IPS-20b (cell line): ENCODE data around the gene PTGIS.
A peak's percentile ranks its signal among the peaks of the same experiment; 100 is the strongest.
"Not testable (repeated sequence)": the region's sequence is repeated elsewhere in the genome, so short reads cannot be mapped to it uniquely, and the experiment has no call there.

Experiments
- H3K27ac ChIP-seq: one replicate; pipeline ENCODE4 v1.5.1; 2013; ENCODE audit warnings: low read length
- H3K27me3 ChIP-seq: 2 replicates; pipeline ENCODE4 v1.6.1; 2013; ENCODE audit warnings: mild to moderate bottlenecking, low read length, inconsistent platforms; ENCODE audit not compliant: insufficient read depth
- H3K36me3 ChIP-seq: 2 replicates; pipeline ENCODE4 v1.6.1; 2013; ENCODE audit warnings: low read depth, mild to moderate bottlenecking, inconsistent platforms, low read length, moderate library complexity; ENCODE audit not compliant: insufficient read depth
- H3K4me1 ChIP-seq: 2 replicates; pipeline ENCODE4 v1.6.1; 2013; ENCODE audit warnings: mild to moderate bottlenecking, control low read depth, inconsistent platforms, low read length, moderate library complexity; ENCODE audit not compliant: insufficient read depth
- H3K4me3 ChIP-seq: 2 replicates; pipeline ENCODE4 v1.5.1; 2013; ENCODE audit warnings: mild to moderate bottlenecking, low read length, inconsistent platforms
- H3K9ac ChIP-seq: 2 replicates; pipeline ENCODE4 v1.6.1; 2013; ENCODE audit warnings: low read depth, mild to moderate bottlenecking, inconsistent platforms, low read length, moderate library complexity
- H3K9me3 ChIP-seq: 2 replicates; pipeline ENCODE4 v1.6.1; 2013; ENCODE audit warnings: mild to moderate bottlenecking, low read depth, low read length, inconsistent platforms; ENCODE audit not compliant: insufficient read depth

Gene PTGIS

DNA sequence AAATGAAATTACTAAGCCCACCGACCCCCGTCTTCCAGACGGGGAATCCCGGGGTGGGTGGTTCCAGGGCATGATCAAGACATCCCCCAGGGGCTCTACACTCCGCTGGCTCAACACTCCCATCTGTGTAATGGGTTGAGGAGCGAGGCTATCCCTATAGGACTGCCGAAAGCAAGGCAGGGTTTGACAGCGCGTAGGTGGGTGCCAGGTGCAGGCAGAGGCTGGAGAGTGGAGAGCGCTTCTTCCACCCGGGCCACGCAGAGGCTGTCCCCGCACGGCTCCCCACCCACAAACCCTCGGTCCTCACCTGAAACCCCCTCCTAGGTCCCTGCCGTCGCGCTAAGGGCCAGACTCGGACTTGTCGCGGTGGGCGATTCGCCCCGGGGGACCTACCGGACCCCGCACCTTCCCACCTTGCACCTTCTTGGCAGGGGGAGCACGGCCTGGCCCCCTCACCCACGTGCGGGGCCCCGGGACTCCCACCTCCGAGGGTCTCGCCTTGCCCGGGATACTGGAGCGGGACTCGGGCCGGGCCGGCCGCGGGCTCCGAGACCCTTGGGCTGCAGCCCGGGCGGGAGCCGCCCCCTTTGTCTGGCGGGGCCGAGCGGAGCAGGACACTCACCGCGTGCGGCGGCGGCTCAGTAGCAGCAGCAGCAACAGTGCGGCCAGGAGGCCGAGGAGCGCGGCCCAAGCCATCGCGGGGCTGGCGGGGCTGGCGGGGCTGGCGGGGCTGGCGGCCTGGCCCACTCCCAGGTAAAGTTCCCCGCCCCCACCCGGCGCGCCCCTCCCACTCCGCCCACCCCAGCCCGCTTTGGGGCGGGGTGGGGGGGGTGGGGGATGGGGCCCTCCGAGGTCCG lies at the start of gene PTGIS:
PTGIS (minus strand) TSS at position 717 of the 857 bp plus-strand sequence; CDS start at position 696, 21 bp downstream.
- Histone ChIP-seq H3K4me1 (peaks cover 23% of the 10 kb centered on the region; the same call in 1 of the 2 replicates), H3K9ac (peak within 1 kb of the TSS; percentile 81), H3K27me3 (no peaks in the 10 kb centered on the region; the same call in 1 of the 2 replicates), H3K36me3 (no peaks in the 10 kb centered on the region), H3K9me3 (no peaks in the 10 kb centered on the region), H3K4me3 (peak within 1 kb of the TSS; percentile 86), H3K27ac (peak within 1 kb of the TSS; percentile 86)

DNA sequence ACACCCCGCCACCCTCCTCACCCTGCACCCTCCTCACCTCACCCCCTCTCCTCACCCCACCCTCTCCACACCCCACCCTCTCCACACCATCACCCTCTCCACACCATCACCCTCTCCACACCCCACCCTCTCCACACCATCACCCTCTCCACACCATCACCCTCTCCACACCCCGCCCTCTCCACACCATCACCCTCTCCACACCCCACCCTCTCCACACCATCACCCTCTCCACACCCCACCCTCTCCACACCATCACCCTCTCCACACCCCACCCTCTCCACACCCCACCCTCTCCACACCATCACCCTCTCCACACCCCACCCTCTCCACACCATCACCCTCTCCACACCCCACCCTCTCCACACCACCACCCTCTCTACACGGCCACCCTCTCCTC lies 49.5 kb upstream of the PTGIS start:
- not testable (repeated sequence) for H3K9ac ChIP-seq, H3K9me3 ChIP-seq, H3K27me3 ChIP-seq, H3K27ac ChIP-seq, H3K4me3 ChIP-seq, H3K36me3 ChIP-seq, H3K4me1 ChIP-seq

DNA sequence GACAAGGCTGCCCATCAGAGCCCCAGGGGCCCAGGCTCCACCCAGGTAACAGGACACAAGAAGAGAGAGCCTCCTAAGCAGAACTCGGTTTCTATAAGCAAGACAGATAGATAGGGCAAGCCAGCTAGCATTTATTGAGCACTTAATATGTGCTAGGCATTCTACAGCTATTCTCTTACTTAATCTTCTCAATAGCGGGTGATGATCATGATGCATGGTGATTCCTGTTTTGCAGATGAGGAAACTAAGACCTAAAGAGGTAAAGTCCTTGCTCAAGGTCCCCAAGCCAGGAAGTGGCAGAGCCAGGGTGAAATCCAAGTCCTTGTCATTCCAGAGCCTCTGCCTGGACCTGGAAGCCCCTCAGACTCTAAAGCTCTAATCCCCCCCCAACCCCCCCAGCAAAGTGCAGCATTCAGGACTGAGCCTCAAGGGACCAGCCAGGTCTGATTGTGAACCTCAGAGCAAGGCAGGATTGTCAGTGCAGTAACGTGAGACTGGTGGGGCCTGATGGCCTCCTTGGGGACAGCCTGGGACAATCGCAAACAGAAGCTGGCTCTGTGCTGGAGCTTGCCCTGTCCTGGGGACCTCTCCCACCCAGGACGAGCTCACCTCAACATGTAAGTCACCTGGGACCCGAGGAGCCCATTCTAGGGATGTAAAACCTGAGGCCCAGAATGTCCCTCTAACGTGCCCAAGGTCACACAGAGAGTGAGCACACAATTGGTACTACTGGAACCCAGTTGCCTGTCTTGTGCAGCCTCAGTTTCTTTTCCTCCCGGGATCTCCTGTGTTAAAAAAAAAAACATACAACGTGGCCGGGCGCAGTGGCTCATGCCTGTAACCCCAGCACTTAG lies 48.4 kb upstream of the PTGIS start:
- Histone ChIP-seq H3K9ac (no peak overlapping the region), H3K27ac (no peak overlapping the region), H3K9me3 (no peaks in the 10 kb centered on the region), H3K36me3 (no peaks in the 10 kb centered on the region), H3K4me1 (no peaks in the 10 kb centered on the region), H3K4me3 (no peak overlapping the region), H3K27me3 (no peaks in the 10 kb centered on the region)

DNA sequence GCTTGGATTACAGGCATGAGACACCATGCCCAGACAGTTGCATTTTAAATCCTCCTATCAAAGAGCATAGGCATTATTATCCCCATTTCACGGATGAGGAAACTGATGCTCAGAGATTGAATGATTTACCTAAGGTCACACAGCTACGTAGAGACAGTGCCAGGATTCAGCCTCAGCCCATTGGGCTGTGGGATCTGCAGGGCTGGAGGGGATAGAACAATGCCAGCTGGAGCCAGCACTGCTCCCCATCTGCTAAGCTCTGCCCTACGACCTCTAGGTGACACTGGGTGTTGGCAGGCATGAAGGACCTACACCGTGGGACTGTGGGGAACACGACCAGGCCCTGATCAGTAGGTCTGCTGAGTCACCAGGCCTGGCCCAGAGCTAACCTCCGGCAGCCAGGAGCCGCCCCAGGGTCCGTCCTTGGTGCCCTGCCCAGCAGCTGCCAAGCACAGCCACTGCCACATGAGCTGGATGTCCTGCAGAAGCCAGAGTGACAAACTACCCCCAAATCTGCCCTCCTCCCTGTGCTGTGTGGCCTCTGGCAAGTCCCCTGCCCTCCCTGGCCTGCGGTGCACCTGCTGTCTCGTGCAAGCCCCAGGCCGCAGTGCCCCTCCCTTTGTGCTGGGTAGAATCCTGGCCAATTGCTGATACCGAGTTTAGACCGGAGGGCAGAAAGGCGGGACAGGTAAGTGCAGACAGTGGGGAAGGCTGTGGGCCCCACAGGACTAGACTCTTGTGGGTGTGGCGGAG lies 47.6 kb upstream of the PTGIS start:
- no peak overlapping the region for H3K27ac ChIP-seq
- no peaks in the 10 kb centered on the region for H3K4me1 ChIP-seq
- no peak overlapping the region for H3K4me3 ChIP-seq
- H3K9ac ChIP-seq: no peak overlapping the region
- H3K27me3 ChIP-seq: no peaks in the 10 kb centered on the region
- no peaks in the 10 kb centered on the region for H3K36me3 ChIP-seq
- H3K9me3 ChIP-seq: no peaks in the 10 kb centered on the region

DNA sequence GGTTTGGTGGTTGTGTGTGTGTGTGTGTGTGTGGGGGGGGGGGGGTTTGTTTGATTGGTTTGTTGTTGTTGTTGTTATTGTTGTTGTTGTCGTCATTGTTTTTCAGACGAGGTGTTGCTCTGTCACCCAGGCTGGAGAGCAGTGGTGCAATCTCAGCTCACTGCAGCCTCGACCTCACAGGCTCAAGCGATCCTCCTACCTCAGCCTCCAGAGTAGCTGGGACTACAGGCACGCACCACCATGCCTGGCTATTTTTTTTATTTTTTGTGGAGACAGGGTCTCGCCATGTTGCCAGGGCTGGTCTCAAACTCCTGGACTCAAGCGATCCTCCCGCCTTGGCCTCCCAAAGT lies 47.1 kb upstream of the PTGIS start:
- H3K9ac ChIP-seq, H3K27ac ChIP-seq, H3K27me3 ChIP-seq, H3K4me3 ChIP-seq, H3K4me1 ChIP-seq, H3K9me3 ChIP-seq, H3K36me3 ChIP-seq: not testable (repeated sequence)

DNA sequence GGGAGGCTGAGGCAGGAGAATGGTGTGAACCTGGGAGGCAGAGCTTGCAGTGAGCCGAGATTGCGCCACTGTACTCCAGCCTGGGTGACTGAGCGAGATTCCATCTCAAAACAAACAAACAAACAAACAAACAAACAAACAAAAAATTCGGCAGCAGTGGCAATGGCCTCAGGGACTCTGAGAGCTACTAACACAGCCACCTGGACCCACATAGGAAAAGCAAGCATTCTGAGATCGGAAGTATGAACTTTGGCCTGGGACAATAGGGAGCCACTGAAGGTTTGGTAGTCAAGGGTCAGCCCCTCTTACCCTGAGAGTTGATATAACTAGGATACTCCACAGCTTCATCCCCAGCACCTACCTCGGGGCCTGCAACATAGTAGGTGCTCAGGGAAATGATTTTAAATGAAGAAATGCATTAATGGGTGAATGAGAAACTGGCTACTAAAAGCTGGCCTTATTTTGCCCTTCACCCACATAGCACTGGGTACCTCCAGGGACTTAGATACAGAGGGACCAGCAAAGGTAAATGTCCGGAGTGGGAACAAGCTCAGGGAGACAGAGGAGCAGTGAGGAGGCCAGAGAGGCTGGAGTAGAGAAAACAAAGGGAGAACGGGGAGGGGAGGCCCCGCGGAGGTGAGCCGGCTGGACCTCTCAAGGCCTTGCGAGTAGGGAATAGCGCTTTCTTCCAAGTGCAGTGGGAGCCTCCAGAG lies 46.6 kb upstream of the PTGIS start:
- Histone ChIP-seq H3K4me3 (no peak overlapping the region), H3K9me3 (no peaks in the 10 kb centered on the region), H3K9ac (no peak overlapping the region), H3K4me1 (no peaks in the 10 kb centered on the region), H3K36me3 (no peaks in the 10 kb centered on the region), H3K27me3 (no peaks in the 10 kb centered on the region), H3K27ac (no peak overlapping the region)

DNA sequence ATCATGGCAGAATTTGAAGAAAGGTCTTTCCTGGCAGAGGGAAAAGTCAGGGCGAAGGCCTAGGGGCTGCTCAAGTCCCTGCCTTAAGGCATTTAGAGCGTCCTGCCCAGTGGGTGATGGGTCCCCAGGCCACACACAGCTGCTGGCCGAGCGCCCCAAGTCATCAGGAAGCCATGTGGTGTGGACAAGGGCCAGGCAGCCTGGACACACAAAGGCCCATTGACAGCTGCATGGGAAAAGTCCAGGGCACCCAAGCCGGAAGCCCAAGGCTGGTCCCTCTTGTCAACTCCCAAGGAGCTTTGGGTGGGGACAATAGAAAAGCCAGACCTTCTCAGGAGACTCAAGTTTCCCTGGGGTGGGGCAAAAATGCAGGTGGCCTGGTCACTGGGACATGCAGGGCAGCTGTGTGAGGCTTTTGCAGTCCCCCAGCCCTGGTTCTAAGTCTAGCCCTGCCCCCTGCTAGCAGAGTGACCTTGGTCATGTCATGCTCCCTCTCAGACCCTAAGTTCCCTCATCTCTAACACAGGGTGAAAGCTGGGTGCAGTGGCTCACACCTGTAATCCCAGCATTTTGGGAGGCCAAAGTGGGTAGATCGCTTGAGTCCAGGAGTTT lies 44.3 kb upstream of the PTGIS start:
- Histone ChIP-seq H3K4me1 (no peaks in the 10 kb centered on the region), H3K27ac (no peak overlapping the region), H3K36me3 (no peaks in the 10 kb centered on the region)

DNA sequence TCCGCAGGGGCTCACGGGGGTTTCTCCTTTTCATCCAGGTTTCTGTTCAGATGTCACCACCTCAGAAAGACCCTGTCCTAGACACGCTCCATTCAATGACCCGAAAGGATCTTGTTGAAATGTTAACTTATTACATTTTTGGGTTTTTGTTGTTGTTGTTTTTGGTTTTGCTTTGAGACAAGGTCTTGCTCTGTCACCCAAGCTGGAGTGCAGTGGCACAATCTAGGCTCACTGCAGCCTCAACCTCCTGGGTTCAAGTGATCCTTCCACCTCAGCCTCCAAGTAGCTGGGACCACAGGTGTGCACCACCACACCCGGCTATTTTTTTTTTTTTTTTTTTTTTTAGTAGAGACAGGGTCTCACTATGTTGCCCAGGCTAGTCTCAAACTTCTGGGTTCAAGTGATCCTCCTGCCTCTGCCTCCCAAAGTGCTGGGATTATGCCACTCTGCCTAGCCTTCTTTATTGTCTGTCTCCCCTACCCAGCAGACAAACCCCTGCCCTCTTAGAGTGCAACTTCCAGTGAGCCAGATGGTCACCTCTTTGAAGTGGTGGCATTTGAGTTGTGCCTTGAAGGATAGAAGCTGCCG lies 43.7 kb upstream of the PTGIS start:
- not testable (repeated sequence) for H3K27ac ChIP-seq, H3K9ac ChIP-seq, H3K9me3 ChIP-seq, H3K27me3 ChIP-seq, H3K4me1 ChIP-seq, H3K36me3 ChIP-seq
- H3K4me3 ChIP-seq: peak overlapping the region; percentile 21; the same call in 1 of the 2 replicates

More for the DNA sequence above, 44.3 kb upstream of the PTGIS start:
- Histone ChIP-seq H3K9ac (no peak overlapping the region), H3K4me3 (no peak overlapping the region), H3K9me3 (no peaks in the 10 kb centered on the region), H3K27me3 (no peaks in the 10 kb centered on the region; the same call in 1 of the 2 replicates)

DNA sequence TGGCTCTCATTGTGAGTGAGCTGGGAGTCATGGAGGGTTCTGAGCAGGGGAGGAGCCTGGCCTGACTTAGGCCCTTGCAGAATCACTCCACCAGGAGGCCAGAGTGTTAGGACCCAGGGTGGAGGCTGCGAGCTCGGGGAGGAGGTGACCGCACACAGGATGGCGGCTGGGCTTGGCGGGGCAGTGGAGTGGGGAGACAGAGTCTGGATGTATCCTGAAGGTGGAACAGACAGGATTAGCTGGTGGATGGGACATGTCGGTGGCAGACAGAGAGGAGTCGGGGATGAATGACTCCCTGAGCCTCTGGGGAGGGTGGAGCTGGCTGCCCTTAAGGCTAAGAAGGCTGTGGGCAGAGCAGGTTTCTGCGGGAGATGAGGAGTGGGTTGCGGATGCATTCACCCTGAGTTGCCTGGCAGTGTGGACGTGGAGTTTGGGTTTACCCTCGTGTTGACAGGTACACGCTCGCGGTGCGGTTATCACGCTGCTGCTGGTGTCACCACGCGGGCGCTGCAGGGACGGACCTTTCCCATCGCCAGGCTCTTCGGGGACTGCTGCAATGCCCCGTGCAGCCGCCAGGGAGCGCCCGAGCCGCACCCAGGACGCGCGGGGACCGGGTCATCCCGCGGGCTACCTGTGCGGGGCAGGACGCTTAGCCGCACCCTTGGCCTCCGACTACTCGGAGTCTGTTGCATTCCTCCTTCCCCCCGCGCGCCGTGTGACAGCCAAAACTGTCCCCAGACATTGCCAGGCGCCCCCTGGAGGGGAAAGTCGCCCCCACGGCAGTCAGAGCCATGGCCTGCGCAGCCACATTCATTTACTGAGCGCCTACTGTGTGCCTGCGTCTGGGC lies 43.0 kb upstream of the PTGIS start:
- Histone ChIP-seq H3K27me3 (no peaks in the 10 kb centered on the region; the same call in 1 of the 2 replicates), H3K9me3 (no peaks in the 10 kb centered on the region), H3K4me3 (peak overlapping the region; percentile 52), H3K36me3 (no peaks in the 10 kb centered on the region), H3K9ac (no peak overlapping the region; the same call in 1 of the 2 replicates), H3K4me1 (no peaks in the 10 kb centered on the region), H3K27ac (no peak overlapping the region)
